Smooth muscle cell (in vitro differentiated cells): ENCODE measurements around the gene ARHGAP5. TPM values are rescaled to one million over a fixed set of nuclear protein-coding genes. Genes with fewer than 3 reads are reported as not detected.

ENCODE experiments used
- DNase-seq: peaks from one replicate; lab custom pipeline; 2025; ENCODE audit not compliant: unreplicated experiment; lab: John Stamatoyannopoulos, UW
- H2AFZ ChIP-seq: fragments of 200-600 bp; sonication (generic); 2 replicates; pipeline ENCODE4 v1.6.0; 2016; ENCODE audit warnings: antibody characterized with exemption, low read depth, mild to moderate bottlenecking
- H3F3A ChIP-seq: fragments of 200-600 bp; sonication (generic); 2 replicates; pipeline ENCODE4 v1.6.0; 2017; ENCODE audit warnings: antibody characterized with exemption, low read depth
- H3K27ac ChIP-seq: fragments of 200-600 bp; sonication (generic); 2 replicates; pipeline ENCODE4 v1.5.1; 2016; ENCODE audit warnings: low read depth, mild to moderate bottlenecking
- H3K27me3 ChIP-seq: fragments of 200-600 bp; sonication (generic); 2 replicates; pipeline ENCODE4 v1.6.1; 2016; ENCODE audit warnings: low read depth, mild to moderate bottlenecking
- H3K36me3 ChIP-seq: fragments of 200-600 bp; sonication (generic); 2 replicates; pipeline ENCODE4 v1.5.1; 2016; ENCODE audit warnings: low read depth
- H3K4me1 ChIP-seq: fragments of 200-600 bp; sonication (generic); 2 replicates; pipeline ENCODE4 v1.5.1; 2016; ENCODE audit warnings: low read depth
- H3K4me2 ChIP-seq: fragments of 200-600 bp; sonication (generic); 2 replicates; pipeline ENCODE4 v1.6.0; 2016; ENCODE audit warnings: mild to moderate bottlenecking
- H3K4me3 ChIP-seq: fragments of 200-600 bp; sonication (generic); 2 replicates; pipeline ENCODE4 v1.5.1; 2016; ENCODE audit warnings: mild to moderate bottlenecking
- H3K79me2 ChIP-seq: fragments of 200-600 bp; sonication (generic); 2 replicates; pipeline ENCODE4 v1.6.0; 2016; ENCODE audit warnings: low read depth, mild to moderate bottlenecking
- H3K9ac ChIP-seq: fragments of 200-600 bp; sonication (generic); 2 replicates; pipeline ENCODE4 v1.6.0; 2016; ENCODE audit warnings: low read depth
- H3K9me3 ChIP-seq: fragments of 200-600 bp; sonication (generic); replicated peaks from 2 replicates; pipeline ENCODE4 v1.5.1; 2016; ENCODE audit warnings: low read depth
- H4K20me1 ChIP-seq: fragments of 200-600 bp; sonication (generic); 2 replicates; pipeline ENCODE4 v1.6.0; 2016; ENCODE audit warnings: low read depth
- CTCF ChIP-seq: fragments of 200-600 bp; sonication (generic); IDR thresholded peaks from 2 replicates; pipeline ENCODE4 v1.5.1; 2017; ENCODE audit warnings: borderline replicate concordance, mild to moderate bottlenecking, antibody characterized with exemption; ENCODE audit not compliant: insufficient read depth, poor library complexity, severe bottlenecking
- WGBS: methylation state at CpG from one replicate; pipeline ENCODE4 v1.1.7; 2016; ENCODE audit warnings: low lambda C conversion rate; 5-methylcytosine and 5-hydroxymethylcytosine counted together
- polyA plus RNA-seq: library from polyadenylated mRNA; unstranded; fragments of >200 nt; fragmentation: Nextera tagmentation; extraction: Ambion mirVana; gene quantifications from 2 replicates; pipeline ENCODE4 v1.2.1, GENCODE V29; 2016
- total RNA-seq: library from RNA; depleted of rRNA; stranded (reverse); fragments of >200 nt; gene quantifications from 2 replicates; pipeline ENCODE4 v1.2.3, GENCODE V29; 2014

ARHGAP5 gene
- total and polyA plus RNA-seq, 2 experiments from 2014 or later, result 24.1 to 217 TPM

- peaks cover 100% of the 10 kb centered on the region for H3K79me2 ChIP-seq
- no peak overlapping the region for H3K4me3 ChIP-seq
- H3K9me3 ChIP-seq, result no peaks in the 10 kb centered on the region
- no peaks in the 10 kb centered on the region for H3K27me3 ChIP-seq
- peak overlapping the region; percentile 43 for H3K27ac ChIP-seq
- no peak overlapping the region for H3K4me2 ChIP-seq
- peaks cover 100% of the 10 kb centered on the region for H4K20me1 ChIP-seq
- no peak for TF ChIP-seq CTCF
- H2AFZ ChIP-seq, result no peak overlapping the region
- no peaks in the 10 kb centered on the region for H3K36me3 ChIP-seq
- H3K9ac ChIP-seq, result no peak overlapping the region
- peaks cover 8% of the 10 kb centered on the region for H3F3A ChIP-seq
- H3K4me1 ChIP-seq, result peaks cover 14% of the 10 kb centered on the region
- WGBS, result 68% methylated on average over 1 of the region's 1 CpG
- no peak for DNase-seq
Observed at GRCh38 chr14:32104308-32104707, 27.2 kb downstream of the ARHGAP5 start.

- no peaks in the 10 kb centered on the region for H3K36me3 ChIP-seq
- H4K20me1 ChIP-seq, result peaks cover 100% of the 10 kb centered on the region
- H3K27me3 ChIP-seq, result no peaks in the 10 kb centered on the region
- peaks cover 100% of the 10 kb centered on the region for H3K79me2 ChIP-seq
- no peak overlapping the region for H3K4me3 ChIP-seq
- no peak overlapping the region for H3K4me2 ChIP-seq
- H3K9ac ChIP-seq, result no peak overlapping the region
- DNase-seq, result no peak
- no peak for TF ChIP-seq CTCF
- peaks cover 8% of the 10 kb centered on the region for H3F3A ChIP-seq
- H3K9me3 ChIP-seq, result no peaks in the 10 kb centered on the region
- H3K27ac ChIP-seq, result peak overlapping the region; percentile 43
- no peak overlapping the region for H2AFZ ChIP-seq
- peaks cover 17% of the 10 kb centered on the region for H3K4me1 ChIP-seq
Observed at GRCh38 chr14:32104803-32105202, 27.7 kb downstream of the ARHGAP5 start.

GRCh38 chr14:32109676-32110547, 32.8 kb downstream of the ARHGAP5 start:
- peak overlapping the region; percentile 40 for H3K4me2 ChIP-seq
- peaks cover 97% of the 10 kb centered on the region for H4K20me1 ChIP-seq
- peaks cover 16% of the 10 kb centered on the region for H3F3A ChIP-seq
- H3K36me3 ChIP-seq, result no peaks in the 10 kb centered on the region
- 61% methylated on average over 7 of the region's 7 CpGs for WGBS
- no peak overlapping the region for H3K4me3 ChIP-seq
- peaks cover 11% of the 10 kb centered on the region for H3K4me1 ChIP-seq
- peaks cover 100% of the 10 kb centered on the region for H3K79me2 ChIP-seq
- H2AFZ ChIP-seq, result no peak overlapping the region
- TF ChIP-seq CTCF, result no peak
- peak overlapping the region; percentile 93 for H3K27ac ChIP-seq
- H3K9ac ChIP-seq, result no peak overlapping the region
- H3K27me3 ChIP-seq, result no peaks in the 10 kb centered on the region
- no peak for DNase-seq
- no peaks in the 10 kb centered on the region for H3K9me3 ChIP-seq

GRCh38 chr14:32110548-32110896, 33.4 kb downstream of the ARHGAP5 start:
- H3K27me3 ChIP-seq, result no peaks in the 10 kb centered on the region
- peaks cover 11% of the 10 kb centered on the region for H3K4me1 ChIP-seq
- H3K9ac ChIP-seq, result no peak overlapping the region
- H3K9me3 ChIP-seq, result no peaks in the 10 kb centered on the region
- peaks cover 100% of the 10 kb centered on the region for H3K79me2 ChIP-seq
- WGBS, result 100% methylated on average over 2 of the region's 2 CpGs
- no peak overlapping the region for H3K4me3 ChIP-seq
- no peak overlapping the region for H2AFZ ChIP-seq
- DNase-seq, result no peak
- peaks cover 16% of the 10 kb centered on the region for H3F3A ChIP-seq
- no peak for TF ChIP-seq CTCF
- H3K4me2 ChIP-seq, result no peak overlapping the region
- peak overlapping the region; percentile 93 for H3K27ac ChIP-seq
- H3K36me3 ChIP-seq, result no peaks in the 10 kb centered on the region
- H4K20me1 ChIP-seq, result peaks cover 97% of the 10 kb centered on the region
